Prostate gland (tissue), 2 donors: ENCODE results near the gene GSK3A. TPM values are rescaled to one million over a fixed set of nuclear protein-coding genes. Genes with fewer than 3 reads are reported as not detected.

Experiments used
- DNase-seq: peaks from one replicate; pipeline ENCODE4 v3.0.0-alpha.2; 2019; ENCODE audit warnings: low spot score
- H3K27ac ChIP-seq, 2 donors: fragments of 200-600 bp; sonication (generic); 2 replicates each; pipeline ENCODE4 v1.5.1; 2017 to 2019
- H3K27me3 ChIP-seq: fragments of 200-600 bp; sonication (generic); replicated peaks from 2 replicates; pipeline ENCODE4 v1.5.1; 2019; ENCODE audit not compliant: insufficient read depth
- H3K36me3 ChIP-seq, 2 donors: fragments of 200-600 bp; sonication (generic); 1 replicate in 1 of 2; 2 replicates in 1 of 2; pipeline versions ENCODE4 v1.5.1 to v1.8.1; 2017 to 2019
- H3K4me1 ChIP-seq: fragments of 200-600 bp; sonication (generic); replicated peaks from 2 replicates; pipeline ENCODE4 v1.5.1; 2019
- H3K4me3 ChIP-seq, 2 donors: fragments of 200-600 bp; sonication (generic); 2 replicates each; pipeline ENCODE4 v1.5.1; 2017 to 2019
- H3K9me3 ChIP-seq: fragments of 200-600 bp; sonication (generic); 2 replicates; pipeline ENCODE4 v1.5.1; 2017
- CTCF ChIP-seq, 4 experiments: fragments of 200-600 bp in 2 of 4; fragments of 450-650 bp in 2 of 4; sonication (generic) in 2 of 4; IDR thresholded peaks; 1 replicate in 3 of 4; 2 replicates in 1 of 4; pipeline ENCODE4 v1.5.1; 2016 to 2019; ENCODE audit warnings: antibody characterized with exemption in 4 of 4, mild to moderate bottlenecking in 2 of 4, moderate library complexity in 2 of 4
- POLR2A ChIP-seq: fragments of 450-650 bp; IDR thresholded peaks from one replicate; pipeline ENCODE4 v1.6.1; 2016; ENCODE audit warnings: antibody characterized with exemption, mild to moderate bottlenecking
- POLR2AphosphoS5 ChIP-seq: sonication (generic); formaldehyde crosslinking; IDR thresholded peaks from one replicate; pipeline ENCODE4 v1.6.1; 2017; ENCODE audit warnings: antibody characterized with exemption
- WGBS: methylation state at CpG from one replicate; pipeline ENCODE4 v1.1.5; 2018; 5-methylcytosine and 5-hydroxymethylcytosine counted together
- intact Hi-C: fragments of 100-400 bp; cut with DNase I; formaldehyde crosslinking; loops from one replicate; pipeline ENCODE4 v1.14.2; 2022
- total RNA-seq, 2 donors: library from RNA; depleted of rRNA; stranded (reverse); fragments of >200 nt; gene quantifications; one replicate each; pipeline ENCODE4 v1.1.0, GENCODE V29; 2016

Gene GSK3A
- total RNA-seq, 2 donors from 2014 or later = 37.1 to 61.6 TPM

DNA sequence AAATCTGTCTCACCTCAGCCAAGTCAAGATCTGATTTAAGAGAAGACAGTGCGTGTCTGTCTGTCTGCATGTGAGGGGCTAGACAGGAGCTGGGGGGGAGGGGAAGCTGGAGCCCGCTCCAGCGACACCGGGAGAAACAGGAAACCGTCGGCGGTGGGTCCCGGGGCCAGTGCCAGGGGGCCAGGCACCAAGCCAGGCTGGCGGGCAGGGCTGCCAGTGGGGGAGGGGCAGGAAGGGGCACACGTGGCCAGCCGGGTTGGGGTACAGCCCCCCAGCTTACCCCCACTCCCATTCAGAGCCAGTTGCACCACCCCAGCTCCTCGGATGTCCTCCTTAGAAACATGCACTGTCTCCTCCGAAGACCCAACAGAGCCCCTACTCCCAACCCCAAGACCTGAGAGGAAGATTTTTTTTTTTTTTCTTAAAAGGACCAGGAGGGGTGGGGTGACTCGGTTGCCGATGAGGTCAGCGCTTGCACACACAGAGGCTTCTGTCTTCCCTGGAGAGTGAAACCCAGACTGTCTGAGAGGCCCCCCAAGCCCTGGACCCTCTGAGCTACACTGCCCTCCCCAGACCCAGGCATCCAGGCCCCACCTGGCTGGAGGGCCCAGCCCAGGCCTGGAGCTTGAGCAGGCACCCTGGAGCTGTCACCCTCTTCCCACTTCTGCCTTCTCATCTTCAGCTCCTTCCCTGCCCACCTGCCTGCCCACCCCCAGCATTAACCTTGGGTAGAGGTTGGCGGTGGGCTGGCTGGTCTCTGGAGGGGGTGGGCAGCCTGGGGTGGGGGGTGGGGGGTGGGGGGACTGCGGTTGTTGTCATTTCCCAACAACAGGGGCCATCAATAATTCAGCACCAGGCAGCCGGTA lies 8.5 kb upstream of the GSK3A start:
- intact Hi-C loops = no loop called here
- TF ChIP-seq POLR2A = no peak
- TF ChIP-seq POLR2AphosphoS5 = no peak
- TF ChIP-seq CTCF (IDR thresholded peaks at IDR 0.05) = no peak
- no peaks in the 10 kb centered on the region for H3K27me3 ChIP-seq
- WGBS = 14% methylated on average over 19 of the region's 19 CpGs
- H3K4me1 ChIP-seq = peaks cover 14% of the 10 kb centered on the region
- H3K4me3 ChIP-seq = no peak overlapping the region
- no peaks in the 10 kb centered on the region for H3K36me3 ChIP-seq
- DNase-seq = no peak
- H3K9me3 ChIP-seq = no peaks in the 10 kb centered on the region
- H3K27ac ChIP-seq = peak overlapping the region; percentile 98

DNA sequence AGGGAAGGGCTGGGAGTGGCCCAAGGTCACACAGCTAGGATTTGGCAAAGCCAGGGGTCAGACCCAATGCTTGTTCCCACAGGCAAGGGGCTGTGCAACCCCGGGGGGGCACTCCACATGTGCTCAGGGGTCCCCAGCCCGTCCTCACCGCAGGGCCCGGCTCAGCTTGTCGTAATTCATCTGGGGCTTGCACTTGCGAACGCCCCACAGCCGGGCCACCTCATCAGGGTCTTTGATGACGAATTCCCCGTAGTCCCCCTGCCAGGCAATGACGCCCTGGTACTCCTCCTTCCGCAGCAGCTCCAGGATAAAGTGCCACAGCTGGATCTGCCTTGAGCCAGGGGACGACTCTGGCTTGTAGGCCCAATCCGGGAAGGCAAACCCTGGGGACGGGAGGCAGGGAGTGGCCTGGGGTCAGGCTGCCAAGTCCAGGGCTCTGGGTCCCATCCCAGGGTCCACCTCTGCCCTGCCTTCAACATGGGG lies 7.8 kb upstream of the GSK3A start:
- no peak for TF ChIP-seq CTCF (IDR thresholded peaks at IDR 0.05)
- TF ChIP-seq POLR2AphosphoS5 = no peak
- TF ChIP-seq POLR2A = no peak
- H3K27me3 ChIP-seq = no peaks in the 10 kb centered on the region
- no peak overlapping the region for H3K4me3 ChIP-seq
- no peak for DNase-seq
- H3K27ac ChIP-seq = peak overlapping the region; percentile 98
- H3K4me1 ChIP-seq = peaks cover 14% of the 10 kb centered on the region
- H3K36me3 ChIP-seq = no peaks in the 10 kb centered on the region
- H3K9me3 ChIP-seq = no peaks in the 10 kb centered on the region
- 46% methylated on average over 14 of the region's 15 CpGs for WGBS
- intact Hi-C loops = no loop called here

- WGBS = 74% methylated on average over 6 of the region's 6 CpGs
- intact Hi-C loops = no loop called here
- TF ChIP-seq CTCF (IDR thresholded peaks at IDR 0.05) (no peak), POLR2A (no peak), POLR2AphosphoS5 (no peak)
- peak overlapping the region in 1 of 2 donors; percentile 98 for H3K27ac ChIP-seq
- no peaks in the 10 kb centered on the region for H3K36me3 ChIP-seq
- no peak for DNase-seq
- peaks cover 14% of the 10 kb centered on the region for H3K4me1 ChIP-seq
- H3K4me3 ChIP-seq = no peak overlapping the region
- no peaks in the 10 kb centered on the region for H3K27me3 ChIP-seq
- H3K9me3 ChIP-seq = no peaks in the 10 kb centered on the region
These were observed 7.4 kb upstream of the GSK3A start for GRCh38 chr19:42249769-42250168.

DNA sequence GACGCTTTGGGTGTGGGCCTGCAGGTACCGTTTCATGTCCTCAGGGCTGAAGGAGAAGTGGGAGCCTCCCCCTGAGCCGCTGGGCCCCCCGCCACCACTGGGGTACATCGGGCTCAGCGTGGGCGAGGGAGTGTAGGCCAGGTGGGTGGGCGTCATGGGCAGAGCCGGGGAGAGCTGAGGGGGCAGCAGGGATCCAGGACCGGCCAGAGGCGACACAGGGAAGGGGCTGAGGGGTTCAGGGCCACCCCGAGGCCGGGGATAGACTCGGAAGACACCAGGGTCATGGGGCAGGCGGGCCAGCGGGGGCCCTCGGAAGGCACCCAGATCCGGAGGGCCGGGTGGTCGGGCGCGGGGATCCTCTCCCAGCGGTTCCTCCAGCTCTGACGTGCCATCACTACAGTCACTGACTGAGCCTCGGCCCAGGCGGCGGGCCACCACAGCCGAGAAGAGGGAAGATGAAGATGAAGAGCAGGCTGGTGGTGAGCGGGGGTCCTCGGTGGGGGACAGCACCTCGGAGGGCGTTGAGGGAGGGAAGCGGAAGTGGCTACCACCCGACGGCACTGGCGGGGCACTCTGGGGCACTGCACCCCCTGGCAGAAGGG lies 6.8 kb upstream of the GSK3A start:
- WGBS = 84% methylated on average over 36 of the region's 36 CpGs
- Histone ChIP-seq H3K9me3 (no peaks in the 10 kb centered on the region), H3K36me3 (no peaks in the 10 kb centered on the region), H3K27me3 (no peaks in the 10 kb centered on the region), H3K4me3 (no peak overlapping the region), H3K27ac (no peak overlapping the region), H3K4me1 (peaks cover 14% of the 10 kb centered on the region)
- no peak for TF ChIP-seq CTCF (IDR thresholded peaks at IDR 0.05)
- no peak for TF ChIP-seq POLR2AphosphoS5
- no peak for TF ChIP-seq POLR2A
- no peak for DNase-seq
- intact Hi-C loops = no loop called here
